GM18498 (cell line): ENCODE measurements around the gene ATP13A3.
A peak's percentile ranks its signal among the peaks of the same experiment; 100 is the strongest.

ENCODE experiments used
- ATAC-seq: cut with Tn5 transposase; IDR thresholded peaks from one replicate; pipeline ENCODE4 v1.9.1; 2021; ENCODE audit warnings: mild to moderate bottlenecking, moderate library complexity; ENCODE audit not compliant: unreplicated experiment

Gene ATP13A3

DNA sequence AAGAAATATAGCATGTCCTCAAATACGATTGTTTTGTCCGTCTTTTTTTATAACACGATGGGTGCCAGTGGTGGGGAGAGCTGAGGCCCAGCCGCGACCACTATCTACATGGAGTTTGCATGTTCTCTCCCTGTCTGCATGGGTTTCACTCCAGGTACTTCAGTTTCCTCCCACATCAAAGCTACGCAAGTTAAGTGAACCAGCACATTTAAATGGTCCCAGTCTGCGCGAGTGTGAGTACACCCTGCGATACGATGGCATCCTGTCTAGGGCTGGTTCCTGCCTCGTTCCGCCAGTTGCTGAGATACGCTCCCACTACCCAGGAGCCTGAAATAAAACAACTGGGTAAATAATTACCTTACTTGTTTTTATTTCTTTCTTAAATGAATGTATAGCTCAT is 40.6 kb downstream of the ATP13A3 start:
- ATAC-seq, result no peak

- ATAC-seq, result no peak
Measured at GRCh38 chr3:194443901-194444300, 42.9 kb downstream of the ATP13A3 start.

DNA sequence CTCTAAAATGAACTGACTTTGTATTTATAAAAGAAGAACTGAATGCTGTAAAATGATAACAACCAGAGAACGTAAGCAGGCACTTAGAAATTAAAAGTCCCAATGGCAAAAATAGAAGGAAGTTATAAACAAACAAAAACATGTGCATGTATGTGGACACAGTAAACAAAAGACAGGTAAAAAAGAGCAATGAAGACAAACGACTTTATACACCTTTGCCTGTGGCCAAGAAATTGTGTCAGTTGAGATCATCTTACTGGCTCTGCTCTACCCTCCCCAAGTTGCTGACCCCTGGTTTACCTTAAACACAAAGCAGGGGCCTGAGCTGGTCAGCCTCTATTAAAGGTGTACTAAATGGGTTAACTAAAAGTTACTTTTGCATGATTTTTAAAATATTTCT is 46.0 kb downstream of the ATP13A3 start:
- ATAC-seq, result no peak

GRCh38 chr3:194439881-194440550 is 46.8 kb downstream of the ATP13A3 start:
- ATAC-seq, result no peak

DNA sequence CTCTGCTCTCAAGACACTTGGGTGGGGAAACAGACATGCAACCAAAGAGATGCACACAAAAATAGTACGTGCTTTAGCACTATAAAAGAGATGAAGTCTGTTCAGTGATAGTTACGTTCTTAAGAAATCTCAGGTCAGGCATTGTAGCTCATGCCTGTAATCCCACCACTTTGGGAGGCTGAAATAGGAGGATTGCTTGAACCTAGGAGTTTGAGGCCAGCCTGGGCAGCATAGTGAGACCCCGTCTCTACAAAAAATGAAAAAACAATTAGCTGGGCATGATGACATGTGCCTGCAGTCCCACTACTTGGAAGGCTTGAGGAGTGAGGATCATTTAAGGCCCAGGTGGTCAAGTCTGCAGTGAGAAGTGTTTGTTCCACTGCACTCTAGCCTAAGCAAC is 52.3 kb downstream of the ATP13A3 start:
- ATAC-seq, result no peak

DNA sequence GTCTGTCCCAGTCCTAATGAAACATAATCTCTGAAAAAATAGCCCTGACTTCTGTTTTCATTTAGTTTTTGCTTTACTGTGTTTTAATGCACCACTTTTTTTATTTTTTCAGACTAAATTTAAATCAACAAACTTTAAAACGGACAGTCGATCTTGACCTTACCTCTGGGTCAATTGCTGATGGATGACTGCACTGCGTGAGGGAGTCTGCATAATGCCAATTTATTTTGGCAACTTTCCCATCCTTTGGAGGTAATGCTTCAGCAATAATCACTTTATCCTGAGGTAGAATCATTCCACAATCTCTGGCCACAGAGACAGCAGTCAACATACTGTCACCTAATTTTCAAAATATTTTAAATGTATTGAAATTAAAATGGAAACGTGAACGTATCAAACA is 55.2 kb downstream of the ATP13A3 start:
- no peak for ATAC-seq

DNA sequence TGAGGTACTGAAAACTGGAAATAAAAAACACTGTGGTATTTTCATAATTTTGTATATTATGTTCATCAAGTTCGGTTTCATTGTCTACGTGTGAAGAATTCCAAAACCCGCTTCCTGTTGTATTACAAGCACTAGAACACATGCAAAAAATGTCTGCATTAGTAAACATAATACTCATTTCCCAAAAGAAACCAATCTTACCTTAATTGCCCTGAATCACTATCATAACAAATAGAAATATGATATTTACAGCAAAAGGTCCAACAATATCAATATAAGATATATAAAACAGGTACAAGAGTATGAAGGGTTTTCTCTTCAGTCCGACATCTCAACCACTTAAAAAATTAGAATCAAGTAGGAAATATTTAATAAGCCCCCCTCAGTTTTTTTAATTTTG is 61.4 kb downstream of the ATP13A3 start:
- ATAC-seq, result no peak

GRCh38 chr3:194424953-194425352 is 61.8 kb downstream of the ATP13A3 start:
- no peak for ATAC-seq

GRCh38 chr3:194424373-194424772 is 62.4 kb downstream of the ATP13A3 start:
- no peak for ATAC-seq

DNA sequence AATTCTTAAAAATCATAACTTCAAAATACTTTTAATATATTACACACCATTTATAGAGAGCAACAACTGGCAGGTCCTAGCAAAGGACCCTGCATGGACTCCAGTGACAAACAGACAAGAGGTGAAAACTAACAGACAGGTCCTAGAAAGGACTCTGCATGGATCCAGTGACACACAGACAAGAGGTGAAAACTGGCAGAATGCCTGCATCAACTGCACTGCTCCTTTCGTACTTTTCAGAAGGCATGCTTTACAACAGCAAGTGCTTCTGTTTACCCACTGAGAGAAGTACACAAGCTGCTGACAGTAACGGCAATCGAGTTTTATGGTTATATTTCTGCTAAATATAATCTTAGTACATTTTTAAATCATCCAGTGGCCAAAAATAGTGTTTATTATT is 63.5 kb downstream of the ATP13A3 start:
- ATAC-seq, result no peak

DNA sequence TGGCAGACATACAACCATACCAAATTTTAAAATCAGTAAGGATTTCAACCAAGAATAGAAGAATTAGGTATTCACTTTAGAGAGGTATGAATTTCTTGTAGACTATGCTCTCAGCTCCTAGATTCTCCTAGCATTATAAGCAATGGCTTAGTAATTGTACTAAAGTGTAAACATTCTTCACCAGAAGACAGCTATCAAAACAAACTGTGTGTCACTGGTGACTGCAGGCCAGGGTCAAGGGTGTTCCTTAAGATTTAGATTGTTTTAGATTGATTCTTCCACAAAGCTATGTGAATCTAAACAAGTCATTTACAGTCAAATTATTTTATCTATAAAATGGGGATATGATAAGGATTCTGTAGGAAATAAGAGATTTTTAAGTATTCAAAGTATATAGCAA is 64.6 kb downstream of the ATP13A3 start:
- no peak for ATAC-seq

DNA sequence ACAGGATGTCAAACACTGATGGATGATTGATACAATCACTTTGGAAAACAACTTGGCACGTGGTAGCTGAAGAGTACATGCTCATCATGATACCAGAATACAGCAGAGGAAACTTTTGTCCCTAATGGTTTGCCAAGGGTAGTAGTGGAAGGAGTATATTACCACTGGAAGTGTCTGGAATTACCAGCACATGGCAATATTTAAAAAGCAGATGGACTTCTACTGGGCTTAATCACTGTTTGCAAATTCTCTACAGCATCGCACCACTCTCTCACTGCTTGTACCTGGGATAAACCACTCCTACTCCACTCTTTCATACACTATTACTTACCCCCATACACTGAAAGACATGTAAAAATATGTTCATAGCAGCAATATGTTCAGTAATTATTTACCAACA is 68.1 kb downstream of the ATP13A3 start:
- ATAC-seq, result no peak

DNA sequence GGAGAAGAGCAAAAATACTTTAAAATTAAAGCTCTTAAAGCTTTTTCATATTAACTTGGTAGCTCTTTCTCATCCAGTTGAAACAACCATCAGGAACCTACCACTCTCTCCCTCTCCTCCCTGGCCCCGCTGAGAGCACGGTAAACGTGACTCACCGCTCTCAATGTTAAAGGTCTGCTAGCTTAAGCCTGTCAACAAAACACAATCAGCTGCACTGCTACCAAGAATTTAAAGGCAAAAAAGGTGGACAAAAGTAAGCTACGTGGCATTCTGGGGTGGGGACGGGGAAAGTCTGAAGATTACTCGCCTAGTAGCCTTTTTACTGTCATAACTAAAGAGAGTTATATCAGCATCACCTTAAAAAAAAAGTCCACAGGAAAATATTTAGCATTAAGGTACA is 79.4 kb downstream of the ATP13A3 start:
- ATAC-seq, result no peak

DNA sequence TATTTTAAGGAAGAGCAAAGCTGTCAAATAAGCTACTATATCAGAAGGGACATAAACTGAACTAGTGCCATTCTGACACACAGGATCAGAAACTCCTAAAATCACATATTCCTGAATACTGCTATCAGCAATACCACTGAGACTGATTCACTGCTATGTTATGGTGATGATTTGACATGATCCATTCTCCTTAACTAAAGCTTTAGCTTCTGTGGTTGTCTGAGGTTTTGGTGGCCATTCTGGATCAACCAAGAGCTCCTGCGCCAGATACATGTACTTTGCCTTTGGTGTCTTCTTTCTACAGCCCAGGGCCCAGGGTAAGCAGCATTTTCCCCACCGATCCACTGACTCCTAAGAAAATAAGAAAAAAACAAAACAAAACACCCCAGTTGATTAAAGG is 81.0 kb downstream of the ATP13A3 start:
- no peak for ATAC-seq

GRCh38 chr3:194404365-194405140 is 82.2 kb downstream of the ATP13A3 start:
- ATAC-seq, result no peak

GRCh38 chr3:194401868-194402329 is 84.9 kb downstream of the ATP13A3 start:
- ATAC-seq, result no peak

DNA sequence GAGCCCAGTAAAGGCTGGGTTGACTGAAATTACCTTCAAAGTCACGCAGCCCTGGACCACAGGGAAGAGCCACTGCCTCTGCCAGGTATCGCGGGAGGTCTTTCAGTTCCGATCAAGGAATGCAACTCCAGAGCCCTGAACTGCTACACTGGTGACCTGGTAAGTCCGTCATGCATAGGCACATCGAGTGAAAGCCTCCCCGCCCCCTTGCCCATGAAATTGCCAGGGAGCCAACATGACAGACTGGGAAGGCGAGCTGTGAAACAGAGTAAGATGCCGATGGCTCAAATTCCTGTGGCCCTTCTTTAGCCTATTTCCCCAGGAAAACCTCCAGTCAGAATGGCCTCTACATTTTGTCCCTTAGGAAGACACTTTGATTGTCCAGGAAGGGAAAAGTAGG is 85.5 kb downstream of the ATP13A3 start:
- no peak for ATAC-seq

- ATAC-seq, result no peak
Measured at GRCh38 chr3:194399874-194400411, 86.9 kb downstream of the ATP13A3 start.

DNA sequence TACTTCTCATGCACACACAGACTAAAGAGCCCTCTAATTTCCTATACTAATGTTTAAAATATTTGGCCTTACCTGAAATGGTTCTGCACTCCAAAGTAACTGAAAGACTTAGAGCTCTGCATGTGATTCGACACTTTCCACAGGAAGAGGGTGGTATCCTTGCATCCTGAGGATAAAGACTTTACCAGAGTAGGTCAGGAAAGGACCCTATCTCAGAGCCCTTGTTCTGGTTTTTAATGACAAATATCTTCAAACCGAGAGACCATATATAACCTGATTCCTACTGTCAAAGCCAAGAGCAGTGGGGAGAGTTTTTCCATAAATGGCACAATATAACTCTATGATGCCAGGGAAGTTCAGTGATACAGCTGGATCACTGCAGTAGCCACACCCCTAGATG is 87.6 kb downstream of the ATP13A3 start, which contains the start of gene GP5:
Gene GP5, minus strand, starts transcription at position 101 of the 400 bp plus-strand sequence. CDS start 984 bp downstream, outside the sequence.
- no peak for ATAC-seq

GRCh38 chr3:194397757-194398312 is 89.0 kb downstream of the ATP13A3 start:
- no peak for ATAC-seq

DNA sequence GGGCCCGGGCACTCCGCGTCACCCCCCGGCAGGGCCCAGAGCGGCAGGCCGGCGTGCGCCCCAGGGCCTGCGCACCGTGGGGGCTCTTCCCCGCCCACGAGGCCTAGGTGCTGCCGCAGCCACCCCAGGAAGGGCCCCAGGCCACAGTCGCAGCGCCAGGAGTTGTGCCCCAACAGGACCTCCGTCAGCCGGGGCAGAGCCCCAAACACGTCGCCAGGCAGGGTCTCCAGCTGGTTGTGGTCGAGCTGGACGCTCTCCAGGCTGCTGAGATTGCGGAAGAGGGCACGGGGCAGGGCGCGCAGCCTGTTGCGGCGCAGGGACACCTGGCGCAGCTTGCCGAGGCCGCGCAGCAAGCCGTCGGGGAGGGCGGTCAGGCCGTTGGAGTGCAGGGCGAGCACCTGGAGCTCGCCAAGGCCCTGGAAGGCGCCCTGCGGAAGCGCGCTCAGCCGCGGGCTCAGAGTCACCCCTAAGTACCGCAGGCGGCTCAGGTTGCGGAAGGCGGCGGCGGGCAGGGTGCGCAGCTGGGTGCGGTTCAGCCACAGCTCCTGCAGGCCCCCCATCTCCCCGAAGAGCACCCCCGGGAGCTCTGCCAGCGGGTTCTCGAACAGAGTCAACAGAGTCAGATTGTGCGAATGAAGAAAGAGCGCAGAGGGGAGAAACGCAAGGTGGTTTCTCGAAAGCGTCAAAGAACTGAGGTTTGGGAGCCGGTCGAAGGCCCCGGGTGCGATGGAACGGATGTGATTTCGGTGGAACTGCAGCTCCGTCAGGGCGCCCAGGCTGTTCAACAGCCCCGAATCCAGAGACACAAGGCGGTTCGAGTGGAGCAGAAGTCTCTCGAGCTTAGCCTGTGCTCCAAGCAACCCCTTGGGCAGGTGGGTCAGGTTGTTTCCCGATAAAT is 89.7 kb downstream of the ATP13A3 start:
- ATAC-seq, result peak; percentile 43
